Activated CD4-positive, CD25-positive, alpha-beta regulatory T cell (primary cell): Measurements from ENCODE around the gene AEBP2.
A peak's percentile ranks its signal among the peaks of the same experiment; 100 is the strongest.
"Not testable (repeated sequence)": the region's sequence is repeated elsewhere in the genome, so short reads cannot be mapped to it uniquely, and the experiment has no call there.

Experiments used
- DNase-seq, 4 experiments: peaks; one replicate each; lab custom pipeline; 2025; lab: John Stamatoyannopoulos, UW

AEBP2 gene

GRCh38 chr12:19439059-19440018 is at the start of gene AEBP2:
Gene AEBP2 (plus strand): TSS chr12:19439492. CDS start chr12:19439700, 208 bp downstream.
- DNase-seq, result peak; percentile 68 to 90 (median 82)

GRCh38 chr12:19390051-19390598 is 49.2 kb upstream of the AEBP2 start:
- no peak for DNase-seq

- DNase-seq, result not testable (repeated sequence)
Measured at GRCh38 chr12:19392644-19393043, 46.6 kb upstream of the AEBP2 start.

- no peak for DNase-seq
Measured at GRCh38 chr12:19394385-19394784, 44.9 kb upstream of the AEBP2 start.

- DNase-seq, result no peak
Measured at GRCh38 chr12:19397534-19397933, 41.8 kb upstream of the AEBP2 start.

- no peak for DNase-seq
Measured at GRCh38 chr12:19398376-19399363, 40.6 kb upstream of the AEBP2 start.

GRCh38 chr12:19400649-19401285 is 38.5 kb upstream of the AEBP2 start:
- DNase-seq, result not testable (repeated sequence)

GRCh38 chr12:19402211-19402610 is 37.1 kb upstream of the AEBP2 start:
- no peak for DNase-seq

- no peak for DNase-seq
Measured at GRCh38 chr12:19402743-19403431, 36.4 kb upstream of the AEBP2 start.

GRCh38 chr12:19404242-19404880 is 34.9 kb upstream of the AEBP2 start:
- DNase-seq, result no peak

GRCh38 chr12:19409376-19409775 is 29.9 kb upstream of the AEBP2 start:
- DNase-seq, result no peak

- no peak for DNase-seq
Measured at GRCh38 chr12:19410211-19410610, 29.1 kb upstream of the AEBP2 start.

GRCh38 chr12:19410629-19411185 is 28.6 kb upstream of the AEBP2 start:
- DNase-seq, result no peak

- DNase-seq, result no peak
Measured at GRCh38 chr12:19411234-19412204, 27.8 kb upstream of the AEBP2 start.

- DNase-seq, result no peak
Measured at GRCh38 chr12:19412844-19413243, 26.4 kb upstream of the AEBP2 start.

GRCh38 chr12:19413582-19413981 is 25.7 kb upstream of the AEBP2 start:
- not testable (repeated sequence) for DNase-seq

GRCh38 chr12:19415563-19415962 is 23.7 kb upstream of the AEBP2 start:
- no peak for DNase-seq

GRCh38 chr12:19419086-19419485 is 20.2 kb upstream of the AEBP2 start:
- DNase-seq, result no peak
